GM18951 (cell line): Measurements from ENCODE around the gene SECISBP2L.

ENCODE experiments used
- POLR2A ChIP-seq: IDR thresholded peaks from 4 replicates; pipeline ENCODE4 v1.6.1; 2011; ENCODE audit warnings: mild to moderate bottlenecking; ENCODE audit not compliant: insufficient read length, insufficient read depth; ENCODE audit errors: extremely low read depth
- in situ Hi-C: fragments of 300-500 bp; cut with MboI; formaldehyde crosslinking; loops from one replicate; pipeline ENCODE4 v1.12.0; 2022; ENCODE audit warnings: low sequenced_read_pairs, mixed read lengths, inconsistent platforms; ENCODE audit not compliant: unreplicated experiment

The SECISBP2L gene

GRCh38 chr15:48962662-48963523, 83.4 kb downstream of the SECISBP2L start:
- in situ Hi-C loops = no loop called here
- TF ChIP-seq POLR2A = no peak

DNA sequence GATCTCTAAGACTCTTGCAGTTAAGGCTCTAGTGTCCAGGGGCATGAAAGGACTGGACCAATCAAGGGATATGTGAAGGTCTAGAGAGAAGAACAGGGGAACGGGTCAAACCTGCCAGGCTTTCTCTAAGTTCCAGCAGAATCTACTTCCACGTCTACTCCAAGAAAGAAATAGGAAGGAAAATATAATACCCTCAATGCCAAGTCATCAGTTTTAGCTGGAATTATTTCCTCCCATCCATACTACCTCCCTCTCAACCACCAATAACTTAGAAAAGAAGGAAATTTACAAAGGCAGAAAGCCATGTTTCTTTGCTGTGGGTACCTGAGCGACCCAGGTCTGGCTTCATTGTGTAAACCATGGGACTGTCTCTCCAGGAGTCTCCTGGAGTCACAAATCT, 90.3 kb downstream of the SECISBP2L start:
- no peak for TF ChIP-seq POLR2A
- in situ Hi-C loops = no loop called here

- in situ Hi-C loops = no loop called here
- TF ChIP-seq POLR2A = no peak
These were observed 90.9 kb downstream of the SECISBP2L start for GRCh38 chr15:48955370-48955769.

DNA sequence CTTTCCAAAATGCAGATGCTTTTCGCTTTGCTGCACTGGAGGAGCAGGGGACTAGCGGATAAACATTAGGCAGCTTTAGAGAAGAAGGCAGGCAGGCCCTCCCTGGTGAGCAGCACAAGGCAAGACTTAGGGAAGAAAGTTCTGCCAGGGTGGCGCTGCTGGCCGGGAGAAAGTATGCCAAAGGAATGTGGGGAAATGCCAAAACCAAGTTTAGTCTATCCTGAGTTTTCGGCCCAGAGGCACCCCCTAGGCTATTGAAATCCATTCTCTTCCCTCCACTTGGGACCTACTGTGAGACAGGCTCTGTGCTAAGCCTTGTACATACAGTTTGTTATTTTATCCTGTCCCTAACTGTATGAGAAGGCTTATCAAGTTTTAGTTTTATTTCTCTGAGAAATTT, 91.7 kb downstream of the SECISBP2L start:
- in situ Hi-C loops = no loop called here
- TF ChIP-seq POLR2A = no peak

DNA sequence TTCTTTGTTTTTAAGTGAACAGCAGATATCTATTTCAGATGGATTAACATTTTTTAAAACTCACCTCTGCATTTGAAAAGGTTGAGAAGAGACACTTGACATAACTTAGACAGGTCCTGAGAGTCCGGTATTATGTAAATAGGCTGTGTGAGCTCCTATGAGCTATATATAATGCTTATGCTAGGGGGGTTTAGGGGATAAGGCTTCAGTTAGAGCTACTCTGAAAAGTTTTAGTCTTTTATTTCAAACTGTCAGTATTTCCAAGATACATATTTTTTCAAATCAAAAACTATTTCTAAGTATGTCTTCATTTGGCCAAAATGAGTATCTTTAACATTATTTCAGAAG, 99.4 kb downstream of the SECISBP2L start:
- in situ Hi-C loops = no loop called here
- TF ChIP-seq POLR2A = no peak

DNA sequence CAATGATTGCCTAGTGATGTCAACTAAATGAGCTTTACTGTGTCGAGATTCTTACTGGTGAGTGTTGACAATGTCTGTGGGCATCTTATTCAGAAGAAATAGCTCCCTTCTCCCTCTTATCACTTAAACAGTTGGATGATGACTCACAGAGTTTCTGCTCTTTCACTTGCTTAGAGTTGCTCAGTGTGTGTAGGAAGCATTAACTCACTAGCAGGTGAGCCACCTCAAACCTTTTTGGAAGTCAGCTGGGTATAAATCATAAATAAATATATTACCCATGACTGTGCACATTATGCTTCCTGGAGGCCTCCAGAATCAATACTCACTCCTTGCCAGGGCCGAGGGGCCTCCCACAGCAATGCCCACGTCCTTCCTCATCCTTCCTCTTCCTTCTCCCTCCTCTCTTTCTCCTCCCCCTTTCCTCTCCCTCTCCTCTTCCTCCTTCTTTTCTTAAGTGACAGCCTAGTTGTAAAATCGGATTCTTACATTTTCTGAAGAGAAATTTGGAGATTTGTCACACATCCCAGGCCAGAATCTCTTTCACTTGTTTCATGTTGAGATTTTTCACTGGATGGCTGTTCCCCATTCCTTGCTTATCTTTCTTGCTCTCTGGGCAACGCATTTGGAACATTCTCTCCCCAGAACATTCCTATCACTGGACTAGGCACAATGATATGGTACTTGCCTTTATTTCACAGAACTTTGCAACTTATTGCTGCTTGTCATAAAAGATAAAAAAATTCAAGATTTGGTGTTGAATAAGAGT, 100.0 kb downstream of the SECISBP2L start:
- in situ Hi-C loops = no loop called here
- TF ChIP-seq POLR2A = no peak

GRCh38 chr15:48945386-48945785, 100.9 kb downstream of the SECISBP2L start:
- TF ChIP-seq POLR2A = no peak
- in situ Hi-C loops = no loop called here

GRCh38 chr15:48941904-48942303, 104.3 kb downstream of the SECISBP2L start:
- TF ChIP-seq POLR2A = no peak
- in situ Hi-C loops = no loop called here

- in situ Hi-C loops = no loop called here
- TF ChIP-seq POLR2A = no peak
These were observed 105.7 kb downstream of the SECISBP2L start for GRCh38 chr15:48940508-48940907.

GRCh38 chr15:48939648-48940047, 106.6 kb downstream of the SECISBP2L start:
- in situ Hi-C loops = no loop called here
- no peak for TF ChIP-seq POLR2A
